ENCODE results near the gene MILR1.

DNA sequence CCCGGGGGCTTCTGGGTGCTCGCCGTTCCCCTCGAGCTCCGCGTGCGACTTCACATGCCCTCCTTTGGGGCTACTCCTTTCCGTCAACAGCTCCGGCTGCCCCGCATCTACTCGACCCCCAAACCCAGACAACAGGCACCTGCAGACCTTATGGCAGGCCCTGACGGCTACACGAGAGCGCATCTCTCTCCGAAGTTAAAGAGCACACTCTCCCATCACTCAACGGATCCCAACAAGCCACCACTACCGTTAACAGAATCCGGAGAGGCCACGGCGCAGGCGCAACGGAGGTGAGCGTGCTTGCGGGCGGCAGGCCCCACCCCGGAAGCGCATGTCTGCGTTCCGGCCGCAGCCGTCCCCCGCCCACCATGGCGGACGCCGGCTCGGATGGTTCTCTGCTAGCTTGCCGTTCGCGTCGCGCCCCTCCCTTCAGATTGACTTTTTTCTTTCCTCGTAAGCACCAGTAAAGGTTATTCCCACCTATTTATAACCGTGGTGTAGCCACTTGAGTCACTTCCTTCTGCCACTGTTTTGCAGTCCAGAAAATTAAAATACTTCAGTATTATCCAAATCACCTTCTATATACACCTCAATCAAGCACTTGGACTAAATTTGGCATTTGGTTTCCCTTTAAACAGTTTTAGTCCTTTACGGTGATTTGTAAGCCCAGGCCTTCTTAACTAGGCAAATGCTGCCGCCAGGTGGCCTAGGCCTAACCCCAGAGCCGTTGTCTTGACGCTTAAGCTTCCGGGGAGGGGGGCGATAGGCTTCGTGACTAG is 48.1 kb downstream of the MILR1 start, which contains the start of gene POLG2:
- no peak for TF ChIP-seq HDGF (IDR thresholded peaks at IDR 0.05; ENCODE audit: borderline replicate concordance)
- no peak for TF ChIP-seq SP1 (IDR thresholded peaks at IDR 0.05)
- no peak for TF ChIP-seq ARNT (IDR thresholded peaks at IDR 0.05)

Measured in HEK293T (cell line).